ENCODE results near the gene RIPK1. TPM values are rescaled to one million over a fixed set of nuclear protein-coding genes. Genes with fewer than 3 reads are reported as not detected.
A peak's percentile ranks its signal among the peaks of the same experiment; 100 is the strongest.

RIPK1 gene
- total and polyA plus RNA-seq, 9 of the 15 experiments (the other 6 are each of a cell fraction or from before 2014, with no cell fraction given), result 3.8 to 24.9 (median 17.7) TPM

- TF ChIP-seq NR0B1 (IDR thresholded peaks at IDR 0.05; ENCODE audit: partially characterized antibody), result no peak
- no peak for TF ChIP-seq KDM1A (IDR thresholded peaks at IDR 0.05)
- no peak for TF ChIP-seq NCOR1 (IDR thresholded peaks at IDR 0.05)
- TF ChIP-seq KLF10 (CRISPR knock-in tag; IDR thresholded peaks at IDR 0.05), result no peak
- peak; percentile 85 for TF ChIP-seq POLR2H (tag; IDR thresholded peaks at IDR 0.05; ENCODE audit: low read depth)
- no peak for TF ChIP-seq CHAMP1 (IDR thresholded peaks at IDR 0.05)
- TF ChIP-seq ARID2 (IDR thresholded peaks at IDR 0.05), result no peak; the same call in 1 of the 2 replicates
- TF ChIP-seq BCLAF1 (IDR thresholded peaks at IDR 0.05; ENCODE audit: borderline replicate concordance in 1 of 2, control insufficient read depth in 1 of 2, low read depth in 2 of 2, low read length in 1 of 2), result no peak
- peak; percentile 90 for TF ChIP-seq TARDBP (IDR thresholded peaks at IDR 0.05)
- no peak for TF ChIP-seq MTF1 (CRISPR knock-in tag; IDR thresholded peaks at IDR 0.05; ENCODE audit: borderline replicate concordance)
- TF ChIP-seq ZNF717 (CRISPR knock-in tag; IDR thresholded peaks at IDR 0.05), result peak; percentile 25; the same call in 1 of the 2 replicates
- no peak; the same call in 1 of the 2 replicates for TF ChIP-seq NCOA1 (IDR thresholded peaks at IDR 0.05; ENCODE audit: low read depth)
- TF ChIP-seq JUN (IDR thresholded peaks at IDR 0.05; ENCODE audit: borderline replicate concordance, low read depth, low read length), result no peak
- TF ChIP-seq JUN (CRISPR knock-in tag; IDR thresholded peaks at IDR 0.05; ENCODE audit: borderline replicate concordance), result peak; percentile 95
- peak; percentile 64; the same call in 1 of the 2 replicates for TF ChIP-seq STAT6 (CRISPR knock-in tag; IDR thresholded peaks at IDR 0.05)
- TF ChIP-seq FOXJ2 (tag; IDR thresholded peaks at IDR 0.05), result no peak
- TF ChIP-seq ZBTB17 (CRISPR knock-in tag; IDR thresholded peaks at IDR 0.05), result peak; percentile 79; the same call in 1 of the 2 replicates
Measured at GRCh38 chr6:3063733-3064700, 4.3 kb upstream of the RIPK1 start (continued).
